ENCODE data around the gene CSAD.
A peak's percentile ranks its signal among the peaks of the same experiment; 100 is the strongest.
"Not testable (repeated sequence)": the region's sequence is repeated elsewhere in the genome, so short reads cannot be mapped to it uniquely, and the experiment has no call there.

Gene CSAD

DNA sequence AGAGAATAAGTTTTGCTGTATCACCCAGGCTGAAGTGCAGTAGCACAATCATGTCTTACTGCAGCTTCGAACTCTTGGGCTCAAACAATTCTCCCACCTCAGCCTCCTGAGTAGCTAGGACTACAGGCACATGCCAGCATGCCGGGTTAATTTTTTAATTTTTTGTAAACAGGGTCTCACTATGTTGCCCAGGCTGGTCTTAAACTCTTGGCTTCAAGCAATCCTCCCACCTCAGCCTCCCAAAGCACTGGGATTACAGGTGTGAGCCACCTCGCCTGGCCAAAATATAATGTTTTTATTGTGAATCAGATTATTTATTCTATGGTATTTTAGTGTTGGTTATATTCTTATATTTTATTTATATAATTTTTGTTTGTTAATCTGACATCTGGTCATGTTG, 4.0 kb downstream of the CSAD start:
- DNase-seq = no peak

DNA sequence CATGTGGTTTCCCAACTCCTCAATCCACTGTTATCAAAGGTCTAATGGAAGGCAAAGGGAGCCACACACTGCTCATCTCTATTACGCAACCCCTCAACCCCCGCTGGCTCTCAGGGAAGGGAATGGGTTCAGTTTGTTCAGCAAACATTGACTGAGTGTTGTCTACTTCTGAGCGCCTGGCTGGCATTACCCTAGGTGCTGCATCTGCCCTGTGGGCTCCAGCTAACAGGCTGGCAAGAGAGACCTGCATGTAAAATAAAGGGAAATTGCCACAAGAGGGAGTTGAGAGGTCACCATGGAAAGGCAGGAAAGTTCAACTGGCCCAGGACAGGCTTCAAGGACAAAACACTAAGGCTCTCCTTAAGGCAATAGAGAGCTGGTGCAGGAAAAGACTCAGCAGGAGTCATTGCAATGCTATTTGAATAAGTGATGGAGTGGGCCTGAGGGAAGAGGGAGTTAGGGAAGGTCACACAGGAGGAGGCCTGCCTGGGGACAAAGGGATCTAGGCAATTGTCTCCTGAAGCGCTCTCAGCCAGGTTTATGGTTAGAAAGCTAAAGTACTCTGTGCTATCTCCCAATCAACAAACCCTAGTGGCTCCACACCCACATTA, 5.7 kb downstream of the CSAD start:
- peak in 1 of 2 donors; percentile 30 for DNase-seq

- DNase-seq = no peak
Measured at GRCh38 chr12:53173085-53173715, 7.5 kb downstream of the CSAD start.

- no peak for DNase-seq
Measured at GRCh38 chr12:53172352-53172751, 8.4 kb downstream of the CSAD start.

- no peak for DNase-seq
Measured at GRCh38 chr12:53171725-53172329, 8.9 kb downstream of the CSAD start.

DNA sequence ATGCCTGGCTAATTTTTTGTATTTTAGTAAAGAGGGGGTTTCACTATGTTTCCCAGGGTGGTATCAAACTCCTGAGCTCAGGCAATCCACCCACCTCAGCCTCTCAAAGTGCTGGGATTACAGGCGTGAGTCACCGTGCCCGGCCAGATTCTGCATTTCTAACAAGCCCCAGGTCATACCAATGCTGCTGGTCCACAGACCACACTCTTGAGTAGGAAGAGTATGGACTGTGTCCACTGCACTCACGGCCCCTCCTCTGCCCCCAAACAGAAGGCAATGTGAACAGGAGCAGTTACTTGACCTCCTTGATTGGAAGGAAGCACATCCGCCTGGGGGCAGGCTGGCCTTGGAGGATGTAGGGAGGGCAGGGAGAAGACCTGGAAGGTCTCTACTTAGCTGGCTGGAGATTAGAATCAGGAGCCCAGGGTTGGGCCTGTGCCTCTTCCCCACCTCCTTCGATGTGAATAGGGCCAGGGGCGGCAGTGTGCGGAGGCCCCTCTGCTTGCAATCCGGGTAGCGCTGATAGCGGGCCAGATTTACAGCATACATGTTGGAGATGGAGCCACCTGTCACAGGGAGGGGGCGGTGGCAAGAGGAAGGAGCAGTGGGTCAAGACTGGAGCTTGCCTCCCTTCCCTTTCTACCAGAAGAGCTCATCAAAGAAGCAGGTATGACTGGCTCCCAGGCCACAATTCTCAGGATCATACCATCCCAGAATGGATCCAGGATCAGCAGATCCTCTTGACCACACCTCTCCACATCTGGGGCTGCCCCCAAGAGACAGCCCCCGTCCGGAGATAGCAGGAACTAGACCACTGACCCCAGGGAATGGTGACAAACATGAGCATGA, 9.6 kb downstream of the CSAD start:
- no peak for DNase-seq

GRCh38 chr12:53170215-53170614, 10.5 kb downstream of the CSAD start:
- no peak for DNase-seq

DNA sequence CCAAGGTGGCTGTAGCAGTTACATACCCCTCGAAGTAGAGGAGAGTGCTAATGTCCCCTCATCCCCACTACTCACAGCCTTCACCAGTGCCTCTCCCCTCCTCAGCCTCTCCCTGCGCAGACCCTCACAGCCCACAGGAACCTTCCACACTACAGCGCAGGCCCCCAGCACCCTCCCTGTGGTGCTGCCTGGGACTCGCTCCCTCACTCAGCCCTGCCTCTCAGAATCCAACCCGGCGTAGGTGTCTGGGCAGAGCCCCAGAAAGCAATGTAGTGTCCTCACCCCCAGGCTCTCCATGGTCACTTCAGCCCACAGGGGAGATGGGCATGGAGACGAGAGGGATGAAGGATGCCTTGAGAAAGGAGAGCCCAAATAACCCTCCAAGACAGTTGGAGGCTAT, 11.1 kb downstream of the CSAD start:
- no peak for DNase-seq

GRCh38 chr12:53166837-53167236, 13.9 kb downstream of the CSAD start:
- no peak for DNase-seq

DNA sequence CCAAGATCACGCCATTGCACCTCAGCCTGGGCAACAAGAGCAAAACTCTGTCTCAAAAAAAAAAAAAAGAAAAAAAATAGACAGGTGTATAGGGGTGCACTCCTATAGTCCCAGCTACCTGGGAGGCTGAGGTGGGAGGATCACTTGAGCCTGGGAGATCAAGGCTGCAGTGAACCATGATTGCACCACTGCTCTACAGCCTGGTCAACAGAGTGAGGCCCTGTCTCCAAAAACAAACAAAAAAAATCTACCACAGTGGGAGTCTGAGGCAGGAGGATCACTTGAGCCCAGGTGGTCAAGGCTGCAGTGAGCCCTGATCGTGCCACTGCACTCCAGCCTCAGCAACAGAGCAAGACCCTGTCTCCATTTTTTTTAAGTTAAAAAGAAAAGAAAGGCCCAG, 17.7 kb downstream of the CSAD start:
- not testable (repeated sequence) for DNase-seq

DNA sequence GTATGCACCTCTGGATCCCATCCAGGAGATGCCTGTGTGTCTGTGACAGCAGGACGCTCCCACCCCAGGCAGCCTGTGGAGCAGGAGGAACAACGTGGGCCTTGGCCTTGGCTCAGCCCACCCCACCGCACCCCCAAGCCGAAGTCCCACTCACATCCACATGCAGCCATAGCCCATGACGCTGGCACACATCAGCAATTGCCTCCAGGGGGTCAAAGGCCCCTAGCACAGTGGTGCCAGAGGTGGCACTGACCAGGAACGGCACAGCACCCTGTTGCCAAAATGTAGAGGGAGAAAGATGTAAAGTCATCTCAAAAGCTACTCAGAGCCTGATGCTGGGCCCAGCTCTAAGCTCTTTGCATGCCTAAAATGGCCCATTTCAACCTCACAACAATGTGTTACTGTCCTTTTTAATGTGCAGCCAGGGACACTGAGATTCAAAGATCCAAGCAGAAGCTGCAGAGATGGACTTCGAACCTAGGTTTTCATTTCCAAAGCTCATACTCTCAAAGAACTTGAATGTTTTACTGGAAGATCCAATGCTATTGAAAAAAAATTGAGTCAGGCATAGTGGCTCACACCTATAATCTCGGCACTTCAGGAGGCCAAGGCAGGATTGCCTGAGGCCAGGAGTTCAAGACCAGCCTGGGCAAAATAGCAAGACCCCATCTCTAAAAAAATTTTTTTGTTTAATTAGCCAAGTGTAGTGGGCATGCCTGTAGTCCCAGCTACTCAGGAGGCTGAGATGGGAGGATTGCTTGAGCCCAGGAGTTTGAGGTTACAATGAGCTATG, 19.4 kb downstream of the CSAD start:
- DNase-seq = no peak

GRCh38 chr12:53160673-53161072, 20.1 kb downstream of the CSAD start:
- no peak for DNase-seq

GRCh38 chr12:53160000-53160399, 20.7 kb downstream of the CSAD start:
- no peak for DNase-seq

DNA sequence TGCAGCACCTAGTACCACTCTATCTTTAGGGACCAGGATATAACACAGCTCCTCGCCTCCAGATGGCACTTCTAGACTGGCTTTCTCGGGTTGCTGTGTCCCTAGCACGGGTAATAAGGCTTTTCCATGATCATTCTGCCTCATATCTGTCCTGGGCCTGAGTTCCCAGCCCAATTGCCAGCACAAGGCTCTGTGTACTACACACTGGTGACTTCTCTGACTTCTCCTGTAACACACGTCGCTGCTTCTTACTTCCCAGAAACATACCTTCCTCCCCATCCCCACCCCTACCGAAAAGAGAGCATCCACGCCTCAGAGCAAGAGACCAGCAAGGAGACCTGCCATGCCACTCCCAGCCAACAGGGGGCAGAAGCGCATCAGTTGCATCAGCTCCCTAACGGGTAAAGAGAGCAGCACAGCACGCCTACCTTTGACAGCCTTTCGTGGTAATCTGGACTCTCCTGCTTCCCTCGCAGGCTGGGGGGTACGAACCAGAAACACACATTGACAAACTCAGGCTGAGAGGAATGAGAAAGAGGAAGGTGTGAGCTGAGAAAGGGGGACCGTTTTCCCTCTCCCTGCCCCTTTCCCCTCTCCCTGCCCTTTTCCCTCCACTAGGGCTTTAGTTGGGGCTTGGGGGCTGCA, 21.4 kb downstream of the CSAD start:
- peak; percentile 89 to 91 for DNase-seq

GRCh38 chr12:53152390-53152789, 28.3 kb downstream of the CSAD start:
- no peak for DNase-seq

GRCh38 chr12:53151039-53151438, 29.7 kb downstream of the CSAD start:
- no peak for DNase-seq

GRCh38 chr12:53147653-53148052, 33.1 kb downstream of the CSAD start:
- DNase-seq = no peak

DNA sequence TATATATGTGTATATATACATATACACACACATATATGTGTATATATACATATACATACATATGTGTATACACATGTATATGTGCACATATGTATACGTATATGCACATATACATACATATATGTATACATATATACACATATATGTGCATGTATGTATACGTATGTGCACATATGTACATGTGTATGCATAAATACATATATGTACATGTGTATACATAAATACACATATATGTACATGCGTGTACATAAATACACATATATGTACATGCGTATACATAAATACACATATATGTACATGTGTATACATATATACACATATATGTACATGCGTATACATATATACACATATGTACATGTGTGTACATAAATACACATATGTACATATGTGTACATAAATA, 33.5 kb downstream of the CSAD start:
- no peak for DNase-seq

- DNase-seq = no peak
Measured at GRCh38 chr12:53145383-53146260, 35.1 kb downstream of the CSAD start.

DNA sequence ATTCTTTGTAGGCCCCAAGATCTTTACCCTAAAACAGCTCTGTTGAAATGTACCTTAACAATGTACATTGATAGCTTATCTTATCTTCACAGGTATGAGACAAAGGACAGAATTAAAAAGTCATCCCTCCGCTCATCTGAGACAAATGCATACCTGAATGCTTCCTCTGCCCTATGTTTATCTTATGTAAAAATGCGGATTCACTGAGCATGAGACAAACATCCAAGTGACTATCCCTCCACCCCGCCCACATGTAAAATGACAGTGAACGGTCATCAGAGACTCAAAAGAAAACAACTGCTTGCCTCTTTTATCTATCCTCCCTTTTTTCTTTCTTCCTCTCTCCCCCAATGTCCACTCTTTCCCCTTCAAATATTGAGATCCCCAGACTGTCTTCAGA, 37.4 kb downstream of the CSAD start:
- no peak for DNase-seq

- DNase-seq = no peak
Measured at GRCh38 chr12:53133722-53134121, 47.0 kb downstream of the CSAD start.
